ENCODE results near the gene SIGLEC12.

- TF ChIP-seq CTCF (IDR thresholded peaks at IDR 0.05) (no peak), POLR2A (IDR thresholded peaks at IDR 0.05) (no peak), EP300 (IDR thresholded peaks at IDR 0.05) (no peak)
Measured at GRCh38 chr19:51501594-51502263, at the start of gene SIGLEC12.
